Panc1 (cell line): ENCODE measurements around the gene NKX2-1. TPM values are rescaled to one million over a fixed set of nuclear protein-coding genes. Genes with fewer than 3 reads are reported as not detected.

Experiments
- ATAC-seq: fragments of 200-7000 bp; cut with Tn5 transposase; 2 replicates; pipeline ENCODE4 v1.9.1; 2020; ENCODE audit warnings: mild to moderate bottlenecking, moderate library complexity
- BruUV-seq: library from RNA; stranded (reverse); fragments of 400-500 nt; replicated peaks from 2 replicates; lab custom pipeline; 2021; lab: Mats Ljungman, UMichigan
- CTCF ChIA-PET: fragments of 300-600 bp; sonication (Branson Sonifier 250); formaldehyde crosslinking; loops from one replicate; lab custom pipeline; 2022; ENCODE audit warnings: antibody characterized with exemption; lab: Charles Lee
- POLR2A ChIA-PET: fragments of 300-600 bp; sonication (Branson Sonifier 250); formaldehyde crosslinking; loops from one replicate; lab custom pipeline; 2022; ENCODE audit warnings: antibody characterized with exemption; lab: Charles Lee
- DNase-seq: peaks from one replicate; pipeline ENCODE4 v3.0.0-alpha.2; 2010; ENCODE audit warnings: low read depth, low spot score
- H3K27ac ChIP-seq: 2 replicates; pipeline ENCODE4 v1.5.1; 2011; ENCODE audit warnings: mild to moderate bottlenecking, low read length, inconsistent platforms
- H3K27me3 ChIP-seq: fragments of 200-500 bp; sonication (Bioruptor generic); 2 replicates; pipeline ENCODE4 v1.6.0; 2014; ENCODE audit warnings: low read length, inconsistent platforms; ENCODE audit not compliant: control insufficient read depth, insufficient read depth
- H3K36me3 ChIP-seq: fragments of 200-500 bp; sonication (Bioruptor generic); 2 replicates; pipeline ENCODE4 v1.5.1; 2014; ENCODE audit warnings: inconsistent platforms, mild to moderate bottlenecking, low read length, moderate library complexity; ENCODE audit not compliant: control insufficient read depth, insufficient read depth
- H3K4me1 ChIP-seq: 2 replicates; pipeline ENCODE4 v1.5.1; 2011; ENCODE audit warnings: inconsistent platforms, mild to moderate bottlenecking, low read length, moderate library complexity; ENCODE audit not compliant: control insufficient read depth, insufficient read depth
- H3K4me3 ChIP-seq, 2 experiments: 2 replicates each; pipeline ENCODE4 v1.5.1; 2011 to 2012; ENCODE audit warnings: low read depth in 2 of 2, low read length in 2 of 2, mild to moderate bottlenecking in 2 of 2, inconsistent platforms in 1 of 2, moderate library complexity in 1 of 2
- H3K9me3 ChIP-seq: fragments of 200-500 bp; sonication (Bioruptor generic); 2 replicates; pipeline ENCODE4 v1.5.1; 2014; ENCODE audit warnings: low read depth, mild to moderate bottlenecking, inconsistent platforms, low read length, moderate library complexity; ENCODE audit not compliant: control insufficient read depth, insufficient read depth
- CTCF ChIP-seq: fragments of 450-650 bp; IDR thresholded peaks from 2 replicates; pipeline ENCODE4 v1.5.1; 2017; ENCODE audit warnings: mild to moderate bottlenecking
- POLR2AphosphoS5 ChIP-seq: IDR thresholded peaks from 2 replicates; pipeline ENCODE4 v1.6.1; 2012; ENCODE audit warnings: mild to moderate bottlenecking, low read depth, low read length, moderate library complexity
- SIN3A ChIP-seq: IDR thresholded peaks from 2 replicates; pipeline ENCODE4 v1.6.1; 2012; ENCODE audit warnings: low read depth, mild to moderate bottlenecking, low read length, moderate library complexity, borderline replicate concordance; ENCODE audit not compliant: insufficient read depth
- TCF7L2 ChIP-seq: IDR thresholded peaks from 2 replicates; pipeline ENCODE4 v1.6.1; 2011; ENCODE audit warnings: mild to moderate bottlenecking, low read depth, low read length, inconsistent platforms
- in situ Hi-C: cut with HindIII; loops from 2 replicates; pipeline ENCODE4 v1.10.0; 2016; ENCODE audit warnings: low sequenced_read_pairs, low pct_unique_long_range_greater_than_20kb
- intact Hi-C: fragments of 100-400 bp; cut with micrococcal nuclease; formaldehyde crosslinking; loops from one replicate; pipeline ENCODE4 v1.10.0; 2022; ENCODE audit not compliant: unreplicated experiment
- total RNA-seq: library from RNA; stranded (reverse); gene quantifications from one replicate; pipeline ENCODE4 v1.2.1, GENCODE V29; 2021; ENCODE audit not compliant: unreplicated experiment
- TF ChIP-seq, protein P1 (sequence below), 2 experiments: IDR thresholded peaks; 2 replicates each; pipeline ENCODE4 v1.6.1; 2011 to 2012; ENCODE audit warnings: low read depth in 2 of 2, control low read depth in 1 of 2, low read length in 1 of 2, mild to moderate bottlenecking in 1 of 2, moderate library complexity in 1 of 2; ENCODE audit not compliant: insufficient read depth in 1 of 2

The NKX2-1 gene
- total RNA-seq, 1 experiment from 2014 or later, result 0.13 TPM

DNA sequence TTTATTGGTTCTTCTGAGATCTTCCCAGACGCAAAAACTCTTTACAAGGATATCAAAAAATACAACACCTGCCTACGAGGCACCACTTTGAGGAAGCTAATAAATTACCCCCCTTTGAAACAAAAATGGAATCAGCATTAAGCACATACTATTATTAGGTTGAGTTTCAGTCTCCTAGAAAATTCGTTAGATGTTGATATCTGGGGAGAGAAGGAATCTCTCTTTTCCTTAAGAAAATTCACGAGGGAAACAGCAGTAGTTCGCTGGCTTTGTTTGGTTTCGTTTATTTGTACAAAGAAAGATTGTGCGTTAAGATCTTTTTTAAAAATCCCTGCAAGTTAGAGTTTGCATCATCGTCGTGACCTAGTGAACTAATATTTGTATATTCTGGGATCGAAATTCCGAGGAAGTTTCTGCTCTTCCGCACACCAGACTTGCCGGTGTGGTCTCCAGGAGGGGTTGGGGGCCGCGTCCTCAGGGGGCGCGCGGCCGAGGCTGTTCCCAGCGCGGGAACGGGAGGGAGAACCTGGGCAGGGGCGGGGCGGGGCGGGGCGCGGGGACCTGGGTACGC, 12.1 kb downstream of the NKX2-1 start:
- POLR2A ChIA-PET, result no interaction called here
- no peak for ATAC-seq
- Histone ChIP-seq H3K4me1 (no peaks in the 10 kb centered on the region), H3K4me3 (no peak overlapping the region), H3K36me3 (no peaks in the 10 kb centered on the region), H3K9me3 (no peaks in the 10 kb centered on the region), H3K27ac (no peak overlapping the region), H3K27me3 (peaks cover 7% of the 10 kb centered on the region)
- CTCF ChIA-PET, result no interaction called here
- in situ Hi-C loops (no loop called here), intact Hi-C loops (no loop called here)
- BruUV-seq, result no TSS peak
- no peak for DNase-seq
- TF ChIP-seq, protein P1, sequence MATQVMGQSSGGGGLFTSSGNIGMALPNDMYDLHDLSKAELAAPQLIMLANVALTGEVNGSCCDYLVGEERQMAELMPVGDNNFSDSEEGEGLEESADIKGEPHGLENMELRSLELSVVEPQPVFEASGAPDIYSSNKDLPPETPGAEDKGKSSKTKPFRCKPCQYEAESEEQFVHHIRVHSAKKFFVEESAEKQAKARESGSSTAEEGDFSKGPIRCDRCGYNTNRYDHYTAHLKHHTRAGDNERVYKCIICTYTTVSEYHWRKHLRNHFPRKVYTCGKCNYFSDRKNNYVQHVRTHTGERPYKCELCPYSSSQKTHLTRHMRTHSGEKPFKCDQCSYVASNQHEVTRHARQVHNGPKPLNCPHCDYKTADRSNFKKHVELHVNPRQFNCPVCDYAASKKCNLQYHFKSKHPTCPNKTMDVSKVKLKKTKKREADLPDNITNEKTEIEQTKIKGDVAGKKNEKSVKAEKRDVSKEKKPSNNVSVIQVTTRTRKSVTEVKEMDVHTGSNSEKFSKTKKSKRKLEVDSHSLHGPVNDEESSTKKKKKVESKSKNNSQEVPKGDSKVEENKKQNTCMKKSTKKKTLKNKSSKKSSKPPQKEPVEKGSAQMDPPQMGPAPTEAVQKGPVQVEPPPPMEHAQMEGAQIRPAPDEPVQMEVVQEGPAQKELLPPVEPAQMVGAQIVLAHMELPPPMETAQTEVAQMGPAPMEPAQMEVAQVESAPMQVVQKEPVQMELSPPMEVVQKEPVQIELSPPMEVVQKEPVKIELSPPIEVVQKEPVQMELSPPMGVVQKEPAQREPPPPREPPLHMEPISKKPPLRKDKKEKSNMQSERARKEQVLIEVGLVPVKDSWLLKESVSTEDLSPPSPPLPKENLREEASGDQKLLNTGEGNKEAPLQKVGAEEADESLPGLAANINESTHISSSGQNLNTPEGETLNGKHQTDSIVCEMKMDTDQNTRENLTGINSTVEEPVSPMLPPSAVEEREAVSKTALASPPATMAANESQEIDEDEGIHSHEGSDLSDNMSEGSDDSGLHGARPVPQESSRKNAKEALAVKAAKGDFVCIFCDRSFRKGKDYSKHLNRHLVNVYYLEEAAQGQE (IDR thresholded peaks at IDR 0.05; ENCODE audit: insufficient read depth in 1 of 2, low read depth in 2 of 2, low read length in 1 of 2), result no peak
- no peak for TF ChIP-seq TCF7L2
- no peak for TF ChIP-seq SIN3A
- TF ChIP-seq CTCF, result no peak
- TF ChIP-seq POLR2AphosphoS5, result no peak

GRCh38 chr14:36506732-36507614, 13.1 kb downstream of the NKX2-1 start:
- Histone ChIP-seq H3K27ac (no peak overlapping the region), H3K4me3 (no peak overlapping the region), H3K4me1 (no peaks in the 10 kb centered on the region), H3K9me3 (no peaks in the 10 kb centered on the region), H3K27me3 (peaks cover 7% of the 10 kb centered on the region), H3K36me3 (no peaks in the 10 kb centered on the region)
- intact Hi-C loops, result no loop called here
- TF ChIP-seq TCF7L2 (no peak), SIN3A (no peak), POLR2AphosphoS5 (no peak), CTCF (no peak)
- TF ChIP-seq, protein P1 (IDR thresholded peaks at IDR 0.05; ENCODE audit: insufficient read depth in 1 of 2, low read depth in 2 of 2, low read length in 1 of 2), result no peak
- ChIA-PET POLR2A (no interaction called here), CTCF (no interaction called here)
- no peak for DNase-seq
- no peak for ATAC-seq
- BruUV-seq, result no TSS peak
- in situ Hi-C loops, result no loop called here
